VCaP (cell line): Measurements from ENCODE around the gene PKHD1.

ENCODE experiments used
- H3K27ac ChIP-seq: fragments of 450-650 bp; 2 replicates; pipeline ENCODE4 v1.5.1; 2017
- TF ChIP-seq, protein P1 (sequence below): fragments of 450-650 bp; conservative IDR thresholded peaks from 2 replicates; pipeline ENCODE4 v1.5.1; 2017; ENCODE audit warnings: mild to moderate bottlenecking, moderate library complexity

PKHD1 gene, protein sequence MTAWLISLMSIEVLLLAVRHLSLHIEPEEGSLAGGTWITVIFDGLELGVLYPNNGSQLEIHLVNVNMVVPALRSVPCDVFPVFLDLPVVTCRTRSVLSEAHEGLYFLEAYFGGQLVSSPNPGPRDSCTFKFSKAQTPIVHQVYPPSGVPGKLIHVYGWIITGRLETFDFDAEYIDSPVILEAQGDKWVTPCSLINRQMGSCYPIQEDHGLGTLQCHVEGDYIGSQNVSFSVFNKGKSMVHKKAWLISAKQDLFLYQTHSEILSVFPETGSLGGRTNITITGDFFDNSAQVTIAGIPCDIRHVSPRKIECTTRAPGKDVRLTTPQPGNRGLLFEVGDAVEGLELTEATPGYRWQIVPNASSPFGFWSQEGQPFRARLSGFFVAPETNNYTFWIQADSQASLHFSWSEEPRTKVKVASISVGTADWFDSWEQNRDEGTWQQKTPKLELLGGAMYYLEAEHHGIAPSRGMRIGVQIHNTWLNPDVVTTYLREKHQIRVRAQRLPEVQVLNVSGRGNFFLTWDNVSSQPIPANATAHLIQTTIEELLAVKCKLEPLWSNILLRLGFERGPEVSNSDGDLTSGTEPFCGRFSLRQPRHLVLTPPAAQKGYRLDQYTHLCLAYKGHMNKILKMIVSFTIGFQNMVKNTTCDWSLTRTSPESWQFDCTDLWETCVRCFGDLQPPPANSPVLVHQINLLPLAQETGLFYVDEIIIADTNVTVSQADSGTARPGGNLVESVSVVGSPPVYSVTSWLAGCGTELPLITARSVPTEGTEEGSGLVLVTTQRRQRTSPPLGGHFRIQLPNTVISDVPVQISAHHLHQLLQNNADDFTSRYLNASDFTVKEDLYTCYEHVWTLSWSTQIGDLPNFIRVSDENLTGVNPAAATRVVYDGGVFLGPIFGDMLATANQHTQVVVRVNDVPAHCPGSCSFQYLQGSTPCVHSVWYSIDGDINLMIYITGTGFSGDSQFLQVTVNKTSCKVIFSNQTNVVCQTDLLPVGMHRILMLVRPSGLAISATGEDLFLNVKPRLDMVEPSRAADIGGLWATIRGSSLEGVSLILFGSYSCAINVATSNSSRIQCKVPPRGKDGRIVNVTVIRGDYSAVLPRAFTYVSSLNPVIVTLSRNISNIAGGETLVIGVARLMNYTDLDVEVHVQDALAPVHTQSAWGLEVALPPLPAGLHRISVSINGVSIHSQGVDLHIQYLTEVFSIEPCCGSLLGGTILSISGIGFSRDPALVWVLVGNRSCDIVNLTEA (N-terminal part only)

DNA sequence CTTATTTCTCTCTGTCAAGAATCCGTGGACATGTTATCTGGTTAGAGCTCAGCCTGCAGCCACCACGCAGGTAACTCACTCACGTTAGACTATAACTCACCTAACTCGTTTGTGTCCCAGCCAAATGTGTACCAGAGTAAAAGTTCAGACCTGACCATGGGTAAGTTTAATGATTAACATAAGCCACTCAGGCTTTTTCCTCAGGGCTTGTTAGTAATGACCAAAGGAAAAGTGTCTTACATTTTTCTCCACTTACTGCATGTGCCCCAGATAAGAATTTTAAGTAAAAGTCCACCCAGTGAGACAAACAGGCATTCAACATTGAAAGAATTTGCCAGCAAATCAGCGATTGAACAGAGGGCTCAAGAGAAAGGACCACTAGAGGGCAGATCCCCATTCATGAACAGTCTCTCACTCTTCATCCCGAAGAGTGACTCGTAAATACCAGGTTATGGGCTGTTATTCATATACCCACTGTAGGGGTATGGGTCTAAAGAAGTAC lies at the start of gene PKHD1:
Gene PKHD1 (minus strand): TSS at position 116 of the 502 bp plus-strand sequence. CDS start 2,680 bp downstream, outside the sequence.
- TF ChIP-seq, protein P1, sequence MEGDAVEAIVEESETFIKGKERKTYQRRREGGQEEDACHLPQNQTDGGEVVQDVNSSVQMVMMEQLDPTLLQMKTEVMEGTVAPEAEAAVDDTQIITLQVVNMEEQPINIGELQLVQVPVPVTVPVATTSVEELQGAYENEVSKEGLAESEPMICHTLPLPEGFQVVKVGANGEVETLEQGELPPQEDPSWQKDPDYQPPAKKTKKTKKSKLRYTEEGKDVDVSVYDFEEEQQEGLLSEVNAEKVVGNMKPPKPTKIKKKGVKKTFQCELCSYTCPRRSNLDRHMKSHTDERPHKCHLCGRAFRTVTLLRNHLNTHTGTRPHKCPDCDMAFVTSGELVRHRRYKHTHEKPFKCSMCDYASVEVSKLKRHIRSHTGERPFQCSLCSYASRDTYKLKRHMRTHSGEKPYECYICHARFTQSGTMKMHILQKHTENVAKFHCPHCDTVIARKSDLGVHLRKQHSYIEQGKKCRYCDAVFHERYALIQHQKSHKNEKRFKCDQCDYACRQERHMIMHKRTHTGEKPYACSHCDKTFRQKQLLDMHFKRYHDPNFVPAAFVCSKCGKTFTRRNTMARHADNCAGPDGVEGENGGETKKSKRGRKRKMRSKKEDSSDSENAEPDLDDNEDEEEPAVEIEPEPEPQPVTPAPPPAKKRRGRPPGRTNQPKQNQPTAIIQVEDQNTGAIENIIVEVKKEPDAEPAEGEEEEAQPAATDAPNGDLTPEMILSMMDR = peak; percentile 66
- H3K27ac ChIP-seq = peak within 1 kb of the TSS; percentile 79

DNA sequence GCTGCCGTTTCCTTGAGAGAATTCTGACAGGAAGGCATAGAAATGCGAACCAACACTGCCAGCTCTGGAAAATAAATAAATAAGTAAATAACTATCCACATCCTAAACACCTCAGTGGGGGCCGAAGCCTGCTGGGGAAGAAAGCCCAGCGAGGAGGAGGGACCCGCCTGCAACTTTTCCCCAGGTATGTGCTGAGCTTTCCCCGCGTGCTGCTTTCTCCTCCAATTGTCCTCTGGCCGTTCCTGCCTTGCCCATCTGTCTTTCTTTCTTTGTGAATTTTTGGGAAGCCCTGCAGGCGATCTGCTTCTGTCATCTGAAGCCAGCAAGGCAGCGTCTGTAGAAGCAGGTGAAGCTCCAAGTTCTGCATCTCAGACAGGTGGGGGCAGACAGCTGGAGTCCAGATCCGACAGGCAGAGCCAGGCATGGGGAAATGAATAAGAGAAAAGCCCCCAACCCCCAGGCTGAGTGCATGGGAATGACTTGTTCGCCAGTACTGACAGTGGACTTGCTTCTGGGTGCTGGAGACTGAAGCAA lies 49.6 kb upstream of the PKHD1 start:
- TF ChIP-seq, protein P1 = no peak
- no peak overlapping the region for H3K27ac ChIP-seq

DNA sequence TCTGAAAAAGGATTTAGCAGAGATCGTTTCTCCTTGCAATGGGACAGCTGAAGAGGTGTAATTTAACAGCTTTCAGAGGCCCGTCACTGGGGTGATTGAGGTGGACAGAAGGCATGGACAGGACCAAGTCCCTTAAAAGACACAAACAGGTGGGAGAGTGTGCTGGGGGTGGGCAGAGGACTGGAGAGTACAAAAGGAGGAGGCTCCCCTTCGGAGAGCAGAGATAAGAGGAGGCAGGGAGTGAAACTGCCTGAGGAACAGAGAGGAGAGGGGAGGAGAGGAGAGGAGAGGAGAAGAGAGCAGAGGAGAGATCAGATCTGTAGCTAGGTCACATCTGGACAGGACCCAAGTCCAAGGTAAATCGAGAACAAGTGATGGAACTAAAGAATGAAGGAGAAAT lies 48.6 kb upstream of the PKHD1 start:
- no peak overlapping the region for H3K27ac ChIP-seq
- TF ChIP-seq, protein P1 = no peak

DNA sequence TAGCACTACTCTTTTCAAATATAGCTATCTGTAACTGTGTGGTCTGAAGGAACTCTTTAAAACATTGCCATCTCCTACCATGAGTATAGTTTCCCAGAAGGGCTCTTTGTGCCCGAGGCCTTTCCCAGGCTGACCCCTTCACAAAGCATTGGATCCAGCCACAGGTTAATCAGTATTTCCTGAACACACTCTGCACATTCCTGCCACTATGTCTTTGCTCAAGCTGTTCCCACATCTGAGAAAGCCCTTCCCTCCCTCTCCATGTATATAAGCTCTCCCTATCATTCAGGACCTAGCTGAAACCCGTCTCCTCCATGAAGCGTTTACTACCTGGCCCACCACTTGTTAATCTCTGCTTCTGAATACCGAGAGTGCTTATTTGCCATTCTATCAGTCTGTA lies 47.8 kb upstream of the PKHD1 start:
- no peak overlapping the region for H3K27ac ChIP-seq
- TF ChIP-seq, protein P1 = no peak

DNA sequence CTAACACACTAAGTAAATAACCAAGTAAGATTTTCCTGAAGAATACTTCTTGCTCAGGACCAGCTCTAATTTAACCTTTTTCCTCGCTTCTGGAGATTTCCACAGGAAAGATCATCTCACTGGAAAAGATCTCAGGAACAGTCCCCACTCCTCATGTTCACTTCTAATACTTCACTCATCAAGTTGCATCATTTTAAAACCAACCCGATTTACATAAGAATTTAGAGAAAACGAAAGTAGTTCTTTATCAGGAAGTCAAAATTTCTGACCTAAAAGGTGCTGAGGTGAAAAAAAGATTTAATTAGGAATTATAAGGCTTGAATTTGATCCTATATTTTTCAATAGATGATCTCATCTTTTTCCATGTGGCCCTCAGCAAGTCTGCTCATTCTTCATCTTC lies 46.6 kb upstream of the PKHD1 start:
- H3K27ac ChIP-seq = no peak overlapping the region
- TF ChIP-seq, protein P1 = no peak

DNA sequence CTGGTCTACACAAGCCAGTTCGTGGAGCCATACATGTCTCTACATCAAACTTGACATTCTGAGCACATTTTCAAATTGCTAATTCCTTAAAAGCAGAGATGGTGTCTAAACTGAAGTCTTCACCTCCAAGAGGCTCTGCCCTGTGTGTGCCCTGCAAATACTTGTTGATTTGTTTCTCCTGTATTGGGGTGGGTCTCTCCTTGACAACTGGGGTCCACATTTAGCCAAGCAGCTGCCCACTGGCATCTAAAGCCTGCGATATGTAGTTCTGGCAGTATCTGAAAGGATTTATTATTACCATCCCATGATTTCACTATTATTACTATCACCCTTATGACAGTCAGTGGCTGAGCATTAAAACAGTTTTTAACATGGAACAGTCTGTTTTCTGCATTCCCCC lies 45.9 kb upstream of the PKHD1 start:
- TF ChIP-seq, protein P1 = no peak

More for the DNA sequence above, 45.9 kb upstream of the PKHD1 start:
- H3K27ac ChIP-seq = no peak overlapping the region
